ENCODE results near the gene CHI3L2. TPM values are rescaled to one million over a fixed set of nuclear protein-coding genes. Genes with fewer than 3 reads are reported as not detected.
A peak's percentile ranks its signal among the peaks of the same experiment; 100 is the strongest.

Gene CHI3L2
- total and polyA plus RNA-seq, 4 donors: 30.1 to 298 (median 141) TPM

GRCh38 chr1:111271464-111271801, 43.9 kb downstream of the CHI3L2 start:
- DNase-seq (no peak), ATAC-seq (ENCODE audit: insufficient read depth, low FRiP score) (no peak)
- 9 to 24% methylated on average over 16 of the region's 16 CpGs for WGBS, 2 donors
- Histone ChIP-seq H3K9me3 (ENCODE audit: control insufficient read depth in 4 of 4, insufficient read depth in 3 of 4, low read length in 3 of 4) (peaks cover 0 to 5% (median 0%) of the 10 kb centered on the region in 4 donors), H3K4me1 (ENCODE audit: control insufficient read depth in 5 of 5, insufficient read depth in 5 of 5, low read length in 5 of 5) (peaks cover 0 to 7% (median 0%) of the 10 kb centered on the region in 5 donors), H3K4me3 (no peak overlapping the region), H3K36me3 (ENCODE audit: control insufficient read depth in 4 of 4, insufficient read depth in 4 of 4, low read length in 4 of 4) (no peaks in the 10 kb centered on the region), H3K27ac (ENCODE audit: low read depth in 1 of 2, low read length in 1 of 2) (no peak overlapping the region), H3K9ac (ENCODE audit: insufficient read depth in 1 of 2, low read length in 2 of 2) (no peak overlapping the region), H3K27me3 (ENCODE audit: control insufficient read depth in 3 of 3, insufficient read depth in 3 of 3, low read length in 2 of 3) (peaks cover 0 to 34% (median 25%) of the 10 kb centered on the region in 3 donors)
- TF ChIP-seq CTCF (IDR thresholded peaks at IDR 0.05; ENCODE audit: control extremely low read depth, extremely low read depth): no peak

- no peak overlapping the region for H3K27ac ChIP-seq (ENCODE audit: low read depth in 1 of 2, low read length in 1 of 2)
- 72 to 73% methylated on average over 3 of the region's 3 CpGs for WGBS, 2 donors
- TF ChIP-seq CTCF (IDR thresholded peaks at IDR 0.05; ENCODE audit: control extremely low read depth, extremely low read depth): no peak
- peaks cover 0 to 34% (median 25%) of the 10 kb centered on the region in 3 donors for H3K27me3 ChIP-seq (ENCODE audit: control insufficient read depth in 3 of 3, insufficient read depth in 3 of 3, low read length in 2 of 3)
- H3K36me3 ChIP-seq (ENCODE audit: control insufficient read depth in 4 of 4, insufficient read depth in 4 of 4, low read length in 4 of 4): no peaks in the 10 kb centered on the region
- no peak overlapping the region for H3K4me3 ChIP-seq
- H3K4me1 ChIP-seq (ENCODE audit: control insufficient read depth in 5 of 5, insufficient read depth in 5 of 5, low read length in 5 of 5): peaks cover 0 to 7% (median 0%) of the 10 kb centered on the region in 5 donors
- ATAC-seq (ENCODE audit: insufficient read depth, low FRiP score) (no peak), DNase-seq (no peak)
- no peak overlapping the region for H3K9ac ChIP-seq (ENCODE audit: insufficient read depth in 1 of 2, low read length in 2 of 2)
- peaks cover 0 to 5% (median under 1%) of the 10 kb centered on the region in 4 donors for H3K9me3 ChIP-seq (ENCODE audit: control insufficient read depth in 4 of 4, insufficient read depth in 3 of 4, low read length in 3 of 4)
These were observed 44.6 kb downstream of the CHI3L2 start for GRCh38 chr1:111272081-111272480.

GRCh38 chr1:111274653-111275052, 47.1 kb downstream of the CHI3L2 start:
- Histone ChIP-seq H3K9ac (ENCODE audit: insufficient read depth in 1 of 2, low read length in 2 of 2) (no peak overlapping the region), H3K36me3 (ENCODE audit: control insufficient read depth in 4 of 4, insufficient read depth in 4 of 4, low read length in 4 of 4) (no peaks in the 10 kb centered on the region), H3K27me3 (ENCODE audit: control insufficient read depth in 3 of 3, insufficient read depth in 3 of 3, low read length in 2 of 3) (peaks cover 0 to 26% (median 25%) of the 10 kb centered on the region in 3 donors), H3K4me1 (ENCODE audit: control insufficient read depth in 5 of 5, insufficient read depth in 5 of 5, low read length in 5 of 5) (peaks cover 0 to 6% (median 0%) of the 10 kb centered on the region in 5 donors), H3K9me3 (ENCODE audit: control insufficient read depth in 4 of 4, insufficient read depth in 3 of 4, low read length in 3 of 4) (peaks cover 0 to 5% (median 1%) of the 10 kb centered on the region in 4 donors), H3K4me3 (no peak overlapping the region), H3K27ac (ENCODE audit: low read depth in 1 of 2, low read length in 1 of 2) (no peak overlapping the region)
- ATAC-seq (ENCODE audit: insufficient read depth, low FRiP score) (peak; percentile 31), DNase-seq (no peak)
- TF ChIP-seq CTCF (IDR thresholded peaks at IDR 0.05; ENCODE audit: control extremely low read depth, extremely low read depth): no peak
- whole genome bisulfite sequencing, 2 donors: 84 to 92% methylated on average over 4 of the region's 4 CpGs

GRCh38 chr1:111275079-111275478, 47.6 kb downstream of the CHI3L2 start:
- no peak for TF ChIP-seq CTCF (IDR thresholded peaks at IDR 0.05; ENCODE audit: control extremely low read depth, extremely low read depth)
- Histone ChIP-seq H3K27ac (ENCODE audit: low read depth in 1 of 2, low read length in 1 of 2) (no peak overlapping the region), H3K9ac (ENCODE audit: insufficient read depth in 1 of 2, low read length in 2 of 2) (no peak overlapping the region), H3K9me3 (ENCODE audit: control insufficient read depth in 4 of 4, insufficient read depth in 3 of 4, low read length in 3 of 4) (peaks cover 0 to 5% (median 1%) of the 10 kb centered on the region in 4 donors), H3K27me3 (ENCODE audit: control insufficient read depth in 3 of 3, insufficient read depth in 3 of 3, low read length in 2 of 3) (peaks cover 0 to 23% (median 22%) of the 10 kb centered on the region in 3 donors), H3K36me3 (ENCODE audit: control insufficient read depth in 4 of 4, insufficient read depth in 4 of 4, low read length in 4 of 4) (no peaks in the 10 kb centered on the region), H3K4me1 (ENCODE audit: control insufficient read depth in 5 of 5, insufficient read depth in 5 of 5, low read length in 5 of 5) (peaks cover 0 to 6% (median 0%) of the 10 kb centered on the region in 5 donors), H3K4me3 (no peak overlapping the region)
- ATAC-seq (ENCODE audit: insufficient read depth, low FRiP score) (peak; percentile 80), DNase-seq (peak in 2 of 3 donors; percentile 22)
- 48 to 86% methylated on average over 1 of the region's 1 CpG for WGBS, 2 donors
